Stimulated activated CD8-positive, alpha-beta memory T cell treated with anti-CD3 and anti-CD28 coated beads, Interleukin-4, amount 100 ng/mL, for 1 hour (primary cell): ENCODE measurements around the gene NIP7.

Experiments
- DNase-seq, 2 donors: peaks; one replicate each; pipeline ENCODE4 v3.0.0-alpha.2; 2020; ENCODE audit warnings: low read depth in 2 of 2, low spot score in 1 of 2

Gene NIP7

DNA sequence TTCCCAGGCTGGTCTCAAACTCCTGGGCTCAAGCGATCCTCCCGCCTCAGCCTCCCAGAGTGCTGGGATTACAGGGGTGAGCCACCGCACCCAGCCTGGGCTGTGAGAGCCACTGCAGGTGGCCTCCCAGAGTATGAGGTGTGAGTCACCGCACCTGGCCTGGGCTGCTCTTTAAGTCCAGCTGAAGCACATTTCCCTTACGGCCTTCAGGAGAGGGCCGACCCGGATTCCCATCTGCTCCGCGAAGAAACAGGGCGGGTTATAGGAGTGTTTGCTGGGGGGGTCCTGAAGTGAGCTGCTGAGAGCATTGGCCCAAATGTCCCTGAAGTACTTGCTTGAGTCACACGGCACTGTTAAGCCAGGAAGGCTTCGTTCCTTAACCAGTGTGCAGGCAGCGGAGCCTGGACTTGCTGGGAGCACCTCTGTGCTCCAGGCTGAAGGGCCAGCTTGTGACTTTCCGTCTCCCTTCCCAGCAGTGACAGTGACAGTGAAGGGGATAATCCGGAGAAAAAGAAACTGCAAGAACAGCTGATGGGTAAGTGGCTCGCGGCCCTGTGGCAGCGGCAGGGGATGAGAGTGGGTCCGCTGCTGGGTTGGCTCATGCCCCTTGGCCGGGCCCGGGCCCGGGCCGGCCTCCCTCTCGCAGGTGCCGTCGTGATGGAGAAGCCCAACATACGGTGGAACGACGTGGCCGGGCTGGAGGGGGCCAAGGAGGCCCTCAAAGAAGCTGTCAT lies 21.2 kb upstream of the NIP7 start:
- no peak for DNase-seq

GRCh38 chr16:69318911-69319289 lies 20.7 kb upstream of the NIP7 start:
- no peak for DNase-seq

DNA sequence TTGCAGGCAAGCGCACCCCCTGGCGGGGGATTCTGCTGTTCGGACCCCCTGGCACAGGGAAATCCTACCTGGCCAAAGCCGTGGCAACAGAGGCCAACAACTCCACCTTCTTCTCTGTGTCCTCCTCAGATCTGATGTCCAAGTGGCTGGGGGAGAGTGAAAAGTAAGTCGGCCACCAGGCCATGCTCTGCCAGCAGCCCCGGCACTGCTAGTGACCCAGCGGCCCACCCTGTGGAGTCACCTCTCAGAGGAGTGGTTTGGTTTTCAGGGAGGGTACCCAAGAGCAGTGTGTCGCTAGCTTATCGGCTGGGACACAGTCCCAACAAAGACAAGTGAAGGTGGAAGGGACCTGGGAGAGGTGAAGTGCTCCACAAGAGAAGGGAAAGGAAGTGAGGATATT lies 20.2 kb upstream of the NIP7 start:
- DNase-seq = no peak

GRCh38 chr16:69319826-69320739 lies 19.5 kb upstream of the NIP7 start:
- DNase-seq = no peak

GRCh38 chr16:69320740-69321073 lies 18.9 kb upstream of the NIP7 start:
- DNase-seq = no peak

- DNase-seq = no peak
These were observed 18.5 kb upstream of the NIP7 start for GRCh38 chr16:69321080-69321479.

GRCh38 chr16:69322343-69322742 lies 17.2 kb upstream of the NIP7 start:
- DNase-seq = no peak

- no peak for DNase-seq
These were observed 16.2 kb upstream of the NIP7 start for GRCh38 chr16:69323415-69323814.

- no peak for DNase-seq
These were observed 15.5 kb upstream of the NIP7 start for GRCh38 chr16:69324013-69324531.

DNA sequence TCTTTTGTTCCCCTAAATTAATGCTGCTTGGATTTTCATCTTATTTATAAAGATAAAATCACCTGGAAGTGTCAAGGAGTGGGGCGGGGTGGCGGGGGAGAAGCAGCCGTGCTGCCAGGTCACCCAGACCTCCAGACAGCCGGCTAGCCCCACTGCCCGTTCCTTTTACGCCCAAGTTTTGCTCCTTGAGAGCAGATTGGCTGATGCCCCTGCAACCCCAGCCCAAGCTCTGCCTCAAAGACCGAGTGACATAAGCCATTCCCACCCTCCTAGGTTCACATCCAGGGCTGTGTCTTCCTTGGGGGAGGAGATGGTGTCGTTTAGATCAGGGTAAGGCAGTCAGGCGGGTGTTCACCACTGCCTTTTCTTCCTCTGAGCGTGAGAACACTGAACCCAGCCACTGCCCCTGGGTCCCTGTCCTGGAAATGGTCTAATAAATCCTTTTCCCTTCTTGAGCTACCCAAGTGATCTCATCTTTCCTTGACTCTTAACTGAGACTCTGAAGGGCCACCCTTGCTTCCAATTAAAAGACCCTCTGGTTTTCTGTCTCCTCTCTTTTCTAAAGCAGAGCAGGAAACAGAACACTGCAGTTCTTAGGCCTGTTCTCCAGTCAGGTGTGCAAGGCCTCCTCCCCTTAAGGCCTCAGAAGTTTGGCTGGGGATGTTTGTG lies 14.9 kb upstream of the NIP7 start:
- DNase-seq = no peak

- DNase-seq = no peak
These were observed 13.8 kb upstream of the NIP7 start for GRCh38 chr16:69325784-69326171.

DNA sequence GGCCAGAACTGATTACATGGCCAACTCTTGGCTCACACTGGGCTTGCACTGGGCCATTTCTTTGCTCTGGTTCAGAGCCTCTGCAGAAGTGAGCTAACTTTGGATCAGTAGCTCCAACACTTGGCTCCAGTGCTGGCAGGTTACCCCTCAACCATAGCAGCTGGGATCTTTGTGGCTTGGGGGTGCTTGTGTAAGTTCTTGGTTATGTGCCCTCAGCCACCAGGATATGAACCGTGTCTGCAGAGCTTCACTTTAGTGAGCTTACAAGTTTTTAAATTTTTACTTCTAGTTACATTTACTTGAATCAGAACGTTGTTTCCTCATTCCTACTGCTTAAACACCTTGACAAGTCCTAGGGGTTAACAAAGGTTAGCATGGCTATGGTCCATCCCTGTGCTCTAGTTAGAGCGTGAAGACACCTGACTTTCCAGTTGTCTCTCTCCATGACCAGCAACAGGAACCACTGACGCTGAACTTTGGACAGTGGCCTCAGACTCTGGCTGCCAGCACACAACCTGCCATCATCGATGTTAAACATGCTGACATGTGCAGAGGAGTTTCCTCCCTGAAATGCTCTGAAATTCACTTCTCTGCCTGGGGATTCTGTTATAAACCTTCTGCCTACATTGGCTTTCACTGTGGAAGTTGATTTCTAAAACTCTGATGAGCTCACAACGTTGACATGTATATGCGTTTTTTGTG lies 13.2 kb upstream of the NIP7 start:
- no peak for DNase-seq

- DNase-seq = no peak
These were observed 11.8 kb upstream of the NIP7 start for GRCh38 chr16:69327585-69328310.

DNA sequence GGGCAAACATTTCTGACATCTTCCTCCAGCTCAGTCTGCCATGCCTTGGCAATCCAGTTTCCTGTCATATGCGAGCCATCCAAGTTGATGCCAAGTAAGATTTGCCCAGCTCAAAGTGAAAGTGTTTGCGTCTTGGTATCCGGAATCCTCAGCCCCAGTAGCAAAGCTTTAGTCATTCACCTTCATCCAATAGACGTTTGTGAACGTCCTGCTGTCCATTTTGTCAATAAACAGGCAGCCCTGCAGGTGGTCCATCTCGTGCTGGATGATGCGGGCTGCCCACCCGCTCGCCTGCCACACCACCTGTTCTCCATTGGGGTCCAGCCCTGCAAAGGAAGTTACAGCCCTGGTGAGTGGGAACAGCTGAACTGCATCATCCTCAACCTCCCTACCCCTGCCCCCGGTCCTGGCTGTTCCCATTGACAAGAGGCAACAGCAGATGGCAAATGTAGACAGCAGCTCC lies 10.7 kb upstream of the NIP7 start:
- DNase-seq = no peak

GRCh38 chr16:69329369-69330285 lies 9.9 kb upstream of the NIP7 start:
- DNase-seq = peak in 1 of 2 donors; percentile 21

GRCh38 chr16:69330286-69331109 lies 9.1 kb upstream of the NIP7 start, which contains the start of gene PDF:
Gene PDF, minus strand, starts transcription at chr16:69330588. Its CDS starts 18 bp downstream, at chr16:69330570.
- peak; percentile 59 to 65 for DNase-seq

GRCh38 chr16:69334696-69335095 lies 4.9 kb upstream of the NIP7 start:
- no peak for DNase-seq

DNA sequence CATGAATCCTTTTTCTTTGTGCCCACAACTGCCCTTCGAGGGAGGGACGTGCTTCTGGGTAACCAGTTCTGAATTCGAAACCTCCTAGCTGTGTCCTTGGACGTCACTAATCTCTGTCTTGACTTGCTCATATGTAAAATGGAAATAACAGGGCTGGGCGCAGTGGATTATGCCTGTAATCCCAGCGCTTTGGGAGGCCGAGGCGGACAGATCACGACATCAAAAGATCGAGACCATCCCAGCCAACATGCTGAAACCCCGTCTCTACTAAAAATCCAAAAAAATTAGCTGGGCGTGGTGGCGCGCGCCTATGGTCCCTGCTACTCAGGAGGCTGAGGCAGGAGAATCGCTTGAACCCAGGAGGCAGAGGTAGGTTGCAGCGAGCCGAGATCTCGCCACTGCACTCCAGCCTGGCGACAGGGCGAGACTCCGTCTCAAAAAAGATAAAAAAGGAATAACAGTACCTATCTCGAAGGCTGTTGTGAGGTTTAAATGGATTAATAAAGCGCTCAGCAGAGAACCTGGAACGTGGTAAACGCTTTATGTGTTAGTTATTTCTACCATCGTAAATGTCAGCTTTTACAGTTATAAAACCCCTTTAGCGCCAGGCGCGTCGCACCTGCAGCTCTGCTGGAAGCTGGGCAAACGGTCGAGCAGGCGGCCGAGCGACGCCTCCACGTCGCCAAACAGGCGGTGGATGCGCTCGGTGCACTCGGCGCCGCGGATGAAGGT lies 849 bp upstream of the NIP7 start:
- no peak for DNase-seq
